GM19468 (cell line): ENCODE data around the gene PANK4.

ENCODE experiments used
- ATAC-seq: cut with Tn5 transposase; IDR thresholded peaks from one replicate; pipeline ENCODE4 v1.9.1; 2021; ENCODE audit warnings: mild to moderate bottlenecking, moderate library complexity, moderate number of reproducible peaks; ENCODE audit not compliant: unreplicated experiment; ENCODE audit errors: extremely low read depth

PANK4 gene

GRCh38 chr1:2483026-2483425, 43.4 kb downstream of the PANK4 start:
- no peak for ATAC-seq

- no peak for ATAC-seq
Measured at GRCh38 chr1:2482588-2482987, 43.8 kb downstream of the PANK4 start.

GRCh38 chr1:2481885-2482284, 44.5 kb downstream of the PANK4 start:
- no peak for ATAC-seq

GRCh38 chr1:2480986-2481364, 45.4 kb downstream of the PANK4 start:
- ATAC-seq = no peak

GRCh38 chr1:2480236-2480985, 46.0 kb downstream of the PANK4 start:
- no peak for ATAC-seq

GRCh38 chr1:2479618-2480017, 46.8 kb downstream of the PANK4 start:
- no peak for ATAC-seq

GRCh38 chr1:2479186-2479585, 47.2 kb downstream of the PANK4 start:
- ATAC-seq = no peak

- ATAC-seq = no peak
Measured at GRCh38 chr1:2477791-2478499, 48.5 kb downstream of the PANK4 start.

GRCh38 chr1:2477309-2477708, 49.1 kb downstream of the PANK4 start:
- ATAC-seq = no peak

- ATAC-seq = no peak
Measured at GRCh38 chr1:2476061-2476999, 50.1 kb downstream of the PANK4 start, which contains the start of gene PLCH2. Gene PLCH2 (plus strand): TSS chr1:2476289. CDS start chr1:2476589, 300 bp downstream.

- ATAC-seq = no peak
Measured at GRCh38 chr1:2475571-2475970, 50.8 kb downstream of the PANK4 start.

- ATAC-seq = no peak
Measured at GRCh38 chr1:2474933-2475371, 51.4 kb downstream of the PANK4 start.

GRCh38 chr1:2474104-2474844, 52.1 kb downstream of the PANK4 start:
- no peak for ATAC-seq

GRCh38 chr1:2473198-2473597, 53.2 kb downstream of the PANK4 start:
- ATAC-seq = no peak

GRCh38 chr1:2472561-2473177, 53.7 kb downstream of the PANK4 start:
- ATAC-seq = no peak

- no peak for ATAC-seq
Measured at GRCh38 chr1:2472109-2472508, 54.3 kb downstream of the PANK4 start.

- ATAC-seq = no peak
Measured at GRCh38 chr1:2471587-2472001, 54.8 kb downstream of the PANK4 start.

- no peak for ATAC-seq
Measured at GRCh38 chr1:2471159-2471471, 55.3 kb downstream of the PANK4 start.

- no peak for ATAC-seq
Measured at GRCh38 chr1:2470290-2471158, 55.9 kb downstream of the PANK4 start.
